22Rv1 (cell line): ENCODE measurements around the gene ERN2.

Experiments used
- H3K27ac ChIP-seq: fragments of 450-650 bp; 2 replicates; pipeline ENCODE4 v1.5.1; 2017
- CTCF ChIP-seq: fragments of 450-650 bp; IDR thresholded peaks from 2 replicates; pipeline ENCODE4 v1.5.1; 2017; ENCODE audit warnings: mild to moderate bottlenecking
- ZFX ChIP-seq: fragments of 450-650 bp; IDR thresholded peaks from 2 replicates; pipeline ENCODE4 v1.6.1; 2017; ENCODE audit warnings: antibody characterized with exemption, borderline replicate concordance

Gene ERN2

GRCh38 chr16:23694265-23694643 is 18.8 kb downstream of the ERN2 start:
- H3K27ac ChIP-seq, result no peak overlapping the region

GRCh38 chr16:23692190-23692837 is 20.7 kb downstream of the ERN2 start:
- no peak for TF ChIP-seq ZFX
- no peak for TF ChIP-seq CTCF
- no peak overlapping the region for H3K27ac ChIP-seq

More at GRCh38 chr16:23694265-23694643, 18.8 kb downstream of the ERN2 start:
- no peak for TF ChIP-seq CTCF
- no peak for TF ChIP-seq ZFX

- TF ChIP-seq CTCF (no peak), ZFX (no peak)
- no peak overlapping the region for H3K27ac ChIP-seq
Observed at GRCh38 chr16:23691483-23692189, 21.4 kb downstream of the ERN2 start.

- H3K27ac ChIP-seq, result no peak overlapping the region
- no peak for TF ChIP-seq ZFX
- TF ChIP-seq CTCF, result no peak
Observed at GRCh38 chr16:23690771-23691482, 22.1 kb downstream of the ERN2 start.

GRCh38 chr16:23689442-23690187 is 23.4 kb downstream of the ERN2 start:
- no peak for TF ChIP-seq CTCF
- no peak for TF ChIP-seq ZFX
- no peak overlapping the region for H3K27ac ChIP-seq

GRCh38 chr16:23687034-23687808 is 25.8 kb downstream of the ERN2 start:
- TF ChIP-seq CTCF (no peak), ZFX (no peak)
- H3K27ac ChIP-seq, result no peak overlapping the region
